Bronchial epithelial cell (primary cell): ENCODE measurements around the gene NFYC. TPM values are rescaled to one million over a fixed set of nuclear protein-coding genes. Genes with fewer than 3 reads are reported as not detected.

Experiments used
- DNase-seq: peaks from one replicate; pipeline ENCODE4 v3.0.0-alpha.2; 2010; ENCODE audit warnings: low read depth
- FAIRE-seq: peaks from 2 replicates; lab custom pipeline; 2011; peaks lifted over from hg19 to GRCh38; lab: Jason Lieb, UNC
- H3K27me3 ChIP-seq: 2 replicates; pipeline ENCODE4 v1.5.1; 2011; ENCODE audit warnings: low read length; ENCODE audit not compliant: control insufficient read depth, insufficient read depth
- H3K36me3 ChIP-seq: 2 replicates; pipeline ENCODE4 v1.5.1; 2011; ENCODE audit warnings: low read length; ENCODE audit not compliant: control insufficient read depth, insufficient read depth
- H3K4me3 ChIP-seq: 2 replicates; pipeline ENCODE4 v1.5.1; 2011; ENCODE audit warnings: mild to moderate bottlenecking, low read depth, low read length, control low read depth
- total RNA-seq: library from RNA; depleted of rRNA; stranded (reverse); fragments of >200 nt; gene quantifications from 2 replicates; pipeline ENCODE4 v1.2.1, GENCODE V29; 2014
- TF ChIP-seq, protein P1 (sequence below): IDR thresholded peaks from 2 replicates; pipeline ENCODE4 v1.5.1; 2011; ENCODE audit warnings: mild to moderate bottlenecking, moderate library complexity, low read length, control low read depth, inconsistent platforms; ENCODE audit not compliant: insufficient read depth, severe bottlenecking

The NFYC gene
- total RNA-seq, 1 donor from 2014 or later: 22.9 TPM

DNA sequence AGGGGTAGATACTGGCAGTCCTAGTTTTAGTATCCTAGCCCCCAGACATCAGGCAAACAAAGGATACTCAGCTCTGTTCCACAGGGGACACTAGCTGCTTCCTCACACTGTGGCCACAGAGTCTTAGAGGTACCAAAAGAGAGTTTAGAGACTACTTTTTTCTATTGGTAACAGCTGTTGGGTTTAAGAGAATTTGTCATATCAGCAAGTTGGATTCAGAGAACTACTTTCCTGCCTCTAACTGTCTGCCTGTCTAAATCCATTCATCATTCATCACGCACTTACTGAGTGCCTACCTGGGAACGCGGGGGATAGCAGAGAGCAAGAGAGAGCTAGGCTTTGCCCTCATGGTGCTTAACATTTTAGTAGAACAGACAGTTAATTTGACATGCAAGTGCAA, 65.0 kb downstream of the NFYC start:
- Histone ChIP-seq H3K36me3 (peaks cover 28% of the 10 kb centered on the region), H3K27me3 (no peaks in the 10 kb centered on the region), H3K4me3 (no peak overlapping the region)
- TF ChIP-seq, protein P1, sequence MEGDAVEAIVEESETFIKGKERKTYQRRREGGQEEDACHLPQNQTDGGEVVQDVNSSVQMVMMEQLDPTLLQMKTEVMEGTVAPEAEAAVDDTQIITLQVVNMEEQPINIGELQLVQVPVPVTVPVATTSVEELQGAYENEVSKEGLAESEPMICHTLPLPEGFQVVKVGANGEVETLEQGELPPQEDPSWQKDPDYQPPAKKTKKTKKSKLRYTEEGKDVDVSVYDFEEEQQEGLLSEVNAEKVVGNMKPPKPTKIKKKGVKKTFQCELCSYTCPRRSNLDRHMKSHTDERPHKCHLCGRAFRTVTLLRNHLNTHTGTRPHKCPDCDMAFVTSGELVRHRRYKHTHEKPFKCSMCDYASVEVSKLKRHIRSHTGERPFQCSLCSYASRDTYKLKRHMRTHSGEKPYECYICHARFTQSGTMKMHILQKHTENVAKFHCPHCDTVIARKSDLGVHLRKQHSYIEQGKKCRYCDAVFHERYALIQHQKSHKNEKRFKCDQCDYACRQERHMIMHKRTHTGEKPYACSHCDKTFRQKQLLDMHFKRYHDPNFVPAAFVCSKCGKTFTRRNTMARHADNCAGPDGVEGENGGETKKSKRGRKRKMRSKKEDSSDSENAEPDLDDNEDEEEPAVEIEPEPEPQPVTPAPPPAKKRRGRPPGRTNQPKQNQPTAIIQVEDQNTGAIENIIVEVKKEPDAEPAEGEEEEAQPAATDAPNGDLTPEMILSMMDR: no peak
- DNase-seq (no peak), FAIRE-seq (no peak)

DNA sequence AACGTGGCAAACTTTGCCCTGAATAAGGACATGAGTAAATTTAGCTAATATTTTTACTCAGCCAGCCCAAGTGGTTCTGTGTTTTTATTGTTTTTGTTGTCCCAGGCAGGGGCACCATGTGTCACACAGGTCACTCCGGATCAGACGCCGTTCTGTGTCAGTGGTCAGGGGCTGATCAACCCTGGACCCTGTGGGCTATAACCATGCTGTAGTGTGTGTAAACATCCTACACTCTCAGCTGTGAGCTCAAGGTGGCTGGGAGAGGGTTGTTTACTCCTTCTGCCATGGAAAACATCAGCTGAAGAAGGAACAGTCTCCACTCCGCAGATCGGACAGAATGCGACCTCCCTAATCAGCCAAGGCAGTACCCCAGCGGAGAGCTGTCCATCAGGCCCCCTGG, 65.6 kb downstream of the NFYC start:
- Histone ChIP-seq H3K4me3 (no peak overlapping the region), H3K36me3 (peaks cover 28% of the 10 kb centered on the region), H3K27me3 (no peaks in the 10 kb centered on the region)
- TF ChIP-seq, protein P1: no peak
- DNase-seq: no peak
- FAIRE-seq: no peak

DNA sequence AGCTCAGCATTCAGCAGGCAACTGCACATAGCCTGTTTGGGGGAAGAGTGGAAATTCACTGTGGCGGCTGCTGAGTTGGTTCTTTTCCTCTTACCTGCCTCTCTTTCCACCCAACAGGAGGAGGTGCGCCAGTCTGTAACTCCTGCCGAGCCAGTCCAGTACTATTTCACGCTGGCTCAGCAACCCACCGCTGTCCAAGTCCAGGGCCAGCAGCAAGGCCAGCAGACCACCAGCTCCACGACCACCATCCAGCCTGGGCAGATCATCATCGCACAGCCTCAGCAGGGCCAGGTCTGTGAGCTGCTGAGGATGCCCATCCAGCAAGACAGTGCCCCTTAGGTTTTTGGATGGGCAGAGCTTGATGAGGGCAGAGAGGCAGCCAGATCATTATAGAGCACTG, 66.5 kb downstream of the NFYC start:
- no peak for DNase-seq
- FAIRE-seq: no peak
- Histone ChIP-seq H3K36me3 (peaks cover 32% of the 10 kb centered on the region), H3K4me3 (no peak overlapping the region), H3K27me3 (no peaks in the 10 kb centered on the region)
- TF ChIP-seq, protein P1: no peak

DNA sequence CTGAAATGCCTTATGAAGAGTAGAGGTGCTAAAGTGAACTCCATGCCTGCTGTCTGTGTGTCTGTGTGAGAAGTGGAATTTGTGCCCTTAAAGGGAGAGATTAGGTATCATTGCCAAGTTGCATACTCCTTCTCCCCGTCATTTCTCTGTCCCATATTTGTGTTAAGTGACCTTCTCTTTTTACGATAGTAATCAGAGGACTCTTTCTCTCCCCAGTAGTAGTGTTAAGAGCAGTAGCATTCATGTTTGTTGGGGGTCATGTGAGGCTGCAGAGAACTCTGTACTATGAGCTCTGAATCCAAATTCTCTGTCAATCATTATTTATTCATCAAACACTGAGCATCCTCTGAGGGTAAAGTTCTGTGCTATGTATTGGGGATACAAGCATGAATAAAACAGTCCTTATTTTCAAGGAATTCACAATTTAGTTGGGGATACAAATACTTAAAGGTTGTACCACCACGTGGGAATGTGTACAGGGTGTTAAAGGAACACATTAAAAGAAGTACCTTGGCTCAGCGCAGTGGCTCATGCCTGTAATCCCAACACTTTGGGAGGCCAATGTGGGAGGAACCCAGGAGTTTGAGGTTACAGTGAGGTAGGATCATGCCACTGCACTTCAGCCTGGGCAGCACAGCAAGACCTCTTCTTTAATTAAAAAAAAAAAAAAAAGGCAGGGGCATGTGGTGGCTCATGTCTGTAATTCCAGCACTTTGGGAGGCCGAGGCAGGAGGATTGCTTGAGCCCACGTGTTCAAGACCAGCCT, 67.3 kb downstream of the NFYC start:
- no peak for DNase-seq
- no peak overlapping the region for H3K4me3 ChIP-seq
- no peaks in the 10 kb centered on the region for H3K27me3 ChIP-seq
- TF ChIP-seq, protein P1: no peak
- H3K36me3 ChIP-seq: peaks cover 32% of the 10 kb centered on the region
- FAIRE-seq: no peak

DNA sequence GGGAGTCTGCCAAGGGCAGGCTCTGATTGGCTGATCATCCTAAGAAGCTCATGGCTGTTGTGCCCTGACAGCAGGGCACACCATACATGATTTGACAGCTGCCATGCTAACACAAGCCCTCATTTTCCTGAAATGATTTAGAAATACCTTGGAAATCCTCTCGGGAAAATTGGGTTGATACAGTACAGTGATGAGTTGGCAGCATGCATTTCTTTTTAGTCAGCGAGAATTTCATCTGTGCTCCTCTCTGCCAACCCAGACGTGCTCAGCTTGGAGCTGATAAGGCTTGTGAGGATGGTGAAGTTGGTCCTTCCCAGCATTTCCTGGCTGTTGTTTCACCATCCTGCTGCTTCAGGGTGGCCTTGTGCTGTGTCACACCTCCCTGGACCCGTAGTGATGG, 69.5 kb downstream of the NFYC start:
- DNase-seq (peak; percentile 13), FAIRE-seq (no peak)
- H3K36me3 ChIP-seq: peaks cover 28% of the 10 kb centered on the region
- no peaks in the 10 kb centered on the region for H3K27me3 ChIP-seq
- H3K4me3 ChIP-seq: no peak overlapping the region
- TF ChIP-seq, protein P1: no peak
